Measurements from ENCODE around the gene NT5DC4.

NT5DC4 gene

DNA sequence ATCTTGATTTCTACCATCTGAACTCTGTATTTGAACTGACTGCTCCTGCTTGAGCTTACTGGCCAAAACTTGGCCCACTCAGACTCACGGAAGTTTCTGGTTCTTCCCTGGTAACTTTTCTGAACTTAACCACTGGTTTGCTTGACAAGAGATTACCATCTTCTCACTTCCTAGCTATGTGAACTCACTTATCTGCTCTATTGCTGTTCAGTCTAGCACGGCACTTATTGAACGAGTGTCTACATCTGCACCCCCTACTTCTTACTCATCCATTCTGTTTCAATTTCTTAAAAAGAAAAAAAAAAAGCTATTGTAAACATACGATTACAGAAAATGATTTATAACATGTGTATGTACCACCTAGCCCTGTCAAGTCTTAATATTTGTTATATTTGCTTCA is 34.6 kb downstream of the NT5DC4 start:
- TF ChIP-seq, protein P1, sequence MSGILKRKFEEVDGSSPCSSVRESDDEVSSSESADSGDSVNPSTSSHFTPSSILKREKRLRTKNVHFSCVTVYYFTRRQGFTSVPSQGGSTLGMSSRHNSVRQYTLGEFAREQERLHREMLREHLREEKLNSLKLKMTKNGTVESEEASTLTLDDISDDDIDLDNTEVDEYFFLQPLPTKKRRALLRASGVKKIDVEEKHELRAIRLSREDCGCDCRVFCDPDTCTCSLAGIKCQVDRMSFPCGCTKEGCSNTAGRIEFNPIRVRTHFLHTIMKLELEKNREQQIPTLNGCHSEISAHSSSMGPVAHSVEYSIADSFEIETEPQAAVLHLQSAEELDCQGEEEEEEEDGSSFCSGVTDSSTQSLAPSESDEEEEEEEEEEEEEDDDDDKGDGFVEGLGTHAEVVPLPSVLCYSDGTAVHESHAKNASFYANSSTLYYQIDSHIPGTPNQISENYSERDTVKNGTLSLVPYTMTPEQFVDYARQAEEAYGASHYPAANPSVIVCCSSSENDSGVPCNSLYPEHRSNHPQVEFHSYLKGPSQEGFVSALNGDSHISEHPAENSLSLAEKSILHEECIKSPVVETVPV (CRISPR knock-in tag; IDR thresholded peaks at IDR 0.05), result no peak
- TF ChIP-seq ZNF565 (CRISPR knock-in tag; conservative IDR thresholded peaks at IDR 0.05; ENCODE audit: low read depth), result no peak
- TF ChIP-seq, protein P2, sequence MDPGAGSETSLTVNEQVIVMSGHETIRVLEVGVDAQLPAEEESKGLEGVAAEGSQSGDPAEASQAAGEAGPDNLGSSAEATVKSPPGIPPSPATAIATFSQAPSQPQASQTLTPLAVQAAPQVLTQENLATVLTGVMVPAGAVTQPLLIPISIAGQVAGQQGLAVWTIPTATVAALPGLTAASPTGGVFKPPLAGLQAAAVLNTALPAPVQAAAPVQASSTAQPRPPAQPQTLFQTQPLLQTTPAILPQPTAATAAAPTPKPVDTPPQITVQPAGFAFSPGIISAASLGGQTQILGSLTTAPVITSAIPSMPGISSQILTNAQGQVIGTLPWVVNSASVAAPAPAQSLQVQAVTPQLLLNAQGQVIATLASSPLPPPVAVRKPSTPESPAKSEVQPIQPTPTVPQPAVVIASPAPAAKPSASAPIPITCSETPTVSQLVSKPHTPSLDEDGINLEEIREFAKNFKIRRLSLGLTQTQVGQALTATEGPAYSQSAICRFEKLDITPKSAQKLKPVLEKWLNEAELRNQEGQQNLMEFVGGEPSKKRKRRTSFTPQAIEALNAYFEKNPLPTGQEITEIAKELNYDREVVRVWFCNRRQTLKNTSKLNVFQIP (CRISPR knock-in tag; IDR thresholded peaks at IDR 0.05; ENCODE audit: borderline replicate concordance, low read depth), result no peak
- TF ChIP-seq SNAI2 (CRISPR knock-in tag; IDR thresholded peaks at IDR 0.05), result no peak
- TF ChIP-seq, protein P3, sequence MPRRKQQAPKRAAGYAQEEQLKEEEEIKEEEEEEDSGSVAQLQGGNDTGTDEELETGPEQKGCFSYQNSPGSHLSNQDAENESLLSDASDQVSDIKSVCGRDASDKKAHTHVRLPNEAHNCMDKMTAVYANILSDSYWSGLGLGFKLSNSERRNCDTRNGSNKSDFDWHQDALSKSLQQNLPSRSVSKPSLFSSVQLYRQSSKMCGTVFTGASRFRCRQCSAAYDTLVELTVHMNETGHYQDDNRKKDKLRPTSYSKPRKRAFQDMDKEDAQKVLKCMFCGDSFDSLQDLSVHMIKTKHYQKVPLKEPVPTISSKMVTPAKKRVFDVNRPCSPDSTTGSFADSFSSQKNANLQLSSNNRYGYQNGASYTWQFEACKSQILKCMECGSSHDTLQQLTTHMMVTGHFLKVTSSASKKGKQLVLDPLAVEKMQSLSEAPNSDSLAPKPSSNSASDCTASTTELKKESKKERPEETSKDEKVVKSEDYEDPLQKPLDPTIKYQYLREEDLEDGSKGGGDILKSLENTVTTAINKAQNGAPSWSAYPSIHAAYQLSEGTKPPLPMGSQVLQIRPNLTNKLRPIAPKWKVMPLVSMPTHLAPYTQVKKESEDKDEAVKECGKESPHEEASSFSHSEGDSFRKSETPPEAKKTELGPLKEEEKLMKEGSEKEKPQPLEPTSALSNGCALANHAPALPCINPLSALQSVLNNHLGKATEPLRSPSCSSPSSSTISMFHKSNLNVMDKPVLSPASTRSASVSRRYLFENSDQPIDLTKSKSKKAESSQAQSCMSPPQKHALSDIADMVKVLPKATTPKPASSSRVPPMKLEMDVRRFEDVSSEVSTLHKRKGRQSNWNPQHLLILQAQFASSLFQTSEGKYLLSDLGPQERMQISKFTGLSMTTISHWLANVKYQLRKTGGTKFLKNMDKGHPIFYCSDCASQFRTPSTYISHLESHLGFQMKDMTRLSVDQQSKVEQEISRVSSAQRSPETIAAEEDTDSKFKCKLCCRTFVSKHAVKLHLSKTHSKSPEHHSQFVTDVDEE (CRISPR knock-in tag; IDR thresholded peaks at IDR 0.05), result no peak
- TF ChIP-seq ZNF8 (CRISPR knock-in tag; IDR thresholded peaks at IDR 0.05), result no peak
- no peak for TF ChIP-seq ARNTL (CRISPR knock-in tag; IDR thresholded peaks at IDR 0.05; ENCODE audit: borderline replicate concordance, low read depth)
- no peak for TF ChIP-seq ISL1 (CRISPR knock-in tag; IDR thresholded peaks at IDR 0.05)
- TF ChIP-seq, protein P4, sequence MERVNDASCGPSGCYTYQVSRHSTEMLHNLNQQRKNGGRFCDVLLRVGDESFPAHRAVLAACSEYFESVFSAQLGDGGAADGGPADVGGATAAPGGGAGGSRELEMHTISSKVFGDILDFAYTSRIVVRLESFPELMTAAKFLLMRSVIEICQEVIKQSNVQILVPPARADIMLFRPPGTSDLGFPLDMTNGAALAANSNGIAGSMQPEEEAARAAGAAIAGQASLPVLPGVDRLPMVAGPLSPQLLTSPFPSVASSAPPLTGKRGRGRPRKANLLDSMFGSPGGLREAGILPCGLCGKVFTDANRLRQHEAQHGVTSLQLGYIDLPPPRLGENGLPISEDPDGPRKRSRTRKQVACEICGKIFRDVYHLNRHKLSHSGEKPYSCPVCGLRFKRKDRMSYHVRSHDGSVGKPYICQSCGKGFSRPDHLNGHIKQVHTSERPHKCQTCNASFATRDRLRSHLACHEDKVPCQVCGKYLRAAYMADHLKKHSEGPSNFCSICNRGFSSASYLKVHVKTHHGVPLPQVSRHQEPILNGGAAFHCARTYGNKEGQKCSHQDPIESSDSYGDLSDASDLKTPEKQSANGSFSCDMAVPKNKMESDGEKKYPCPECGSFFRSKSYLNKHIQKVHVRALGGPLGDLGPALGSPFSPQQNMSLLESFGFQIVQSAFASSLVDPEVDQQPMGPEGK (CRISPR knock-in tag; IDR thresholded peaks at IDR 0.05; ENCODE audit: borderline replicate concordance), result no peak
- no peak for TF ChIP-seq ZFP30 (CRISPR knock-in tag; IDR thresholded peaks at IDR 0.05)
- no peak for TF ChIP-seq ZNF70 (CRISPR knock-in tag; IDR thresholded peaks at IDR 0.05)
- TF ChIP-seq, protein P5, sequence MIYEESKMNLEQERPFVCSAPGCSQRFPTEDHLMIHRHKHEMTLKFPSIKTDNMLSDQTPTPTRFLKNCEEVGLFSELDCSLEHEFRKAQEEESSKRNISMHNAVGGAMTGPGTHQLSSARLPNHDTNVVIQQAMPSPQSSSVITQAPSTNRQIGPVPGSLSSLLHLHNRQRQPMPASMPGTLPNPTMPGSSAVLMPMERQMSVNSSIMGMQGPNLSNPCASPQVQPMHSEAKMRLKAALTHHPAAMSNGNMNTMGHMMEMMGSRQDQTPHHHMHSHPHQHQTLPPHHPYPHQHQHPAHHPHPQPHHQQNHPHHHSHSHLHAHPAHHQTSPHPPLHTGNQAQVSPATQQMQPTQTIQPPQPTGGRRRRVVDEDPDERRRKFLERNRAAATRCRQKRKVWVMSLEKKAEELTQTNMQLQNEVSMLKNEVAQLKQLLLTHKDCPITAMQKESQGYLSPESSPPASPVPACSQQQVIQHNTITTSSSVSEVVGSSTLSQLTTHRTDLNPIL (CRISPR knock-in tag; IDR thresholded peaks at IDR 0.05; ENCODE audit: low read depth), result no peak
- TF ChIP-seq ZFP3 (CRISPR knock-in tag; IDR thresholded peaks at IDR 0.05), result no peak
- no peak for ATAC-seq

DNA sequence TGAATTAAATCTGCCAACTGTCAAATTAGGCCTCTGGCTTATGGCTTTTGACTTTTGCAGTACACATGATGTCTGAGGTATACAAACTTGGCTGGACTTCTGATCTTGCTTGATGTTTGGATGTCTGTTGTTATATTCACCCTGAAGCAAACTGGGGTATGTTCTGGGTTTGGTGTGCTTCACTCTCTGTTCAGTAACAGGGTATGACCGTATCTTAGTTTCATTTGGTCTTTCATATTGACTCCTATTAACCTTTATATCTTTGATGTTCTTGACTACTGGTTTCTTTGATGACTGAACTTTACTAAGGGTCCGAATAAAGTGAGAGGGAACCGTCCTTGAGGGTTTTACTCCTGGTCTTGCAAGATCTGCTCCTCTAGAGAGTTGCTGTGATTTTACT is 35.4 kb downstream of the NT5DC4 start:
- TF ChIP-seq ZFP3 (CRISPR knock-in tag; IDR thresholded peaks at IDR 0.05) (no peak), RARB (CRISPR knock-in tag; IDR thresholded peaks at IDR 0.05) (no peak), ARNTL (CRISPR knock-in tag; IDR thresholded peaks at IDR 0.05; ENCODE audit: borderline replicate concordance, low read depth) (no peak), SNAI2 (CRISPR knock-in tag; IDR thresholded peaks at IDR 0.05) (no peak), ISL1 (CRISPR knock-in tag; IDR thresholded peaks at IDR 0.05) (no peak), ZNF8 (CRISPR knock-in tag; IDR thresholded peaks at IDR 0.05) (no peak), OSR1 (CRISPR knock-in tag; IDR thresholded peaks at IDR 0.05) (no peak), ESRRG (CRISPR knock-in tag; IDR thresholded peaks at IDR 0.05) (no peak), ZNF70 (CRISPR knock-in tag; IDR thresholded peaks at IDR 0.05) (no peak), ZNF565 (CRISPR knock-in tag; conservative IDR thresholded peaks at IDR 0.05; ENCODE audit: low read depth) (no peak), PPARA (CRISPR knock-in tag; IDR thresholded peaks at IDR 0.05; ENCODE audit: borderline replicate concordance) (no peak)
- TF ChIP-seq, protein P5 (CRISPR knock-in tag; IDR thresholded peaks at IDR 0.05; ENCODE audit: low read depth), result no peak
- no peak for ATAC-seq

DNA sequence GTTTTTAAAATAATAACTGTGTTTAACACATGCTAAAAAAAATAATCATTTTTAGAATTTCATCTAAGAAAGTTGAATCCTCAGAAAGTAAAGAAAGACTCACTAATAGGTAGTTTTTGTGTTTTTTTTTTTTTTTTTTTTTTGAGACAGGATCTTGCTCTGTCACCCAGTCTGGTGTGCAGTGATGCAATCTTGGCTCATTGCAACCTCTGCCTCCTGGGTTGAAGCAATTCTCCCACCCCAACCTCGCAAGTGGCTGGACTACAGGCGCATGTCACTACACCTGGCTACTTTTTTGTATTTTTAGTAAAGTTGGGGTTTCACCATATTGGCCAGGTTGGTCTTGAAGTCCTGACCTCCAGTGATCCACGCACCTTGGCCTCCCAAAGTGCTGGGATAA is 36.4 kb downstream of the NT5DC4 start:
- no peak for ATAC-seq
- TF ChIP-seq ISL1 (CRISPR knock-in tag; IDR thresholded peaks at IDR 0.05) (no peak), SNAI2 (CRISPR knock-in tag; IDR thresholded peaks at IDR 0.05) (no peak)
- TF ChIP-seq, protein P4 (CRISPR knock-in tag; IDR thresholded peaks at IDR 0.05; ENCODE audit: borderline replicate concordance), result no peak
- TF ChIP-seq, protein P2 (CRISPR knock-in tag; IDR thresholded peaks at IDR 0.05; ENCODE audit: borderline replicate concordance, low read depth), result no peak

Data from SK-N-SH treated with all-trans-retinoic acid at 6 μM for 48 hours (cell line).